HepG2 (cell line): ENCODE measurements around the gene NATD1. TPM values are rescaled to one million over a fixed set of nuclear protein-coding genes. Genes with fewer than 3 reads are reported as not detected.

Experiments used
- ATAC-seq: fragments of 200-7000 bp; cut with Tn5 transposase; 3 replicates; pipeline ENCODE4 v1.9.1; 2020; ENCODE audit warnings: mild to moderate bottlenecking, moderate library complexity
- BruUV-seq: library from RNA; stranded (reverse); fragments of 400-500 nt; replicated peaks from 2 replicates; lab custom pipeline; 2021; lab: Mats Ljungman, UMichigan
- CTCF ChIA-PET: fragments of 300-600 bp; formaldehyde crosslinking; extraction: SDS; loops from one replicate; lab custom pipeline; 2021; ENCODE audit warnings: low total read pairs, inconsistent platforms, low intra/inter-chr PET ratio; lab: Yijun Ruan, JAX
- POLR2A ChIA-PET: fragments of 350-600 bp; sonication (Branson Sonifier 250); formaldehyde crosslinking; loops from one replicate; lab custom pipeline; 2020; ENCODE audit warnings: antibody characterized with exemption, inconsistent platforms; lab: Yijun Ruan, JAX
- DNase-seq: peaks from one replicate; pipeline ENCODE4 v3.0.0-alpha.2; 2015; ENCODE audit warnings: low spot score
- FAIRE-seq: peaks from 3 replicates; lab custom pipeline; 2011; peaks lifted over from hg19 to GRCh38; lab: Jason Lieb, UNC
- H2AFZ ChIP-seq: one replicate; pipeline ENCODE4 v1.6.1; 2011; ENCODE audit warnings: low read length, inconsistent platforms
- H3K27ac ChIP-seq: fragments of 300-600 bp; 3 replicates; pipeline ENCODE4 v1.8.0; 2011; ENCODE audit warnings: mixed run types, mild to moderate bottlenecking, mixed read lengths, low read length, inconsistent platforms; ENCODE audit not compliant: insufficient read depth; ENCODE audit errors: extremely low read length
- H3K27me3 ChIP-seq, 2 experiments: fragments of 200-600 bp in 1 of 2; 2 replicates in 1 of 2; 3 replicates in 1 of 2; pipeline versions ENCODE4 v1.6.0 to v1.8.0; 2011; ENCODE audit warnings: low read length in 2 of 2, mild to moderate bottlenecking in 2 of 2, moderate library complexity in 2 of 2, inconsistent platforms in 1 of 2; ENCODE audit not compliant: insufficient read depth in 2 of 2, control insufficient read depth in 1 of 2
- H3K36me3 ChIP-seq, 2 experiments: fragments of 200-600 bp in 1 of 2; replicated peaks in 1 of 2; 2 replicates in 1 of 2; 3 replicates in 1 of 2; pipeline versions ENCODE4 v1.5.1 to v1.8.0; 2011; ENCODE audit warnings: low read length in 2 of 2, inconsistent platforms in 1 of 2; ENCODE audit not compliant: insufficient read depth in 2 of 2, control insufficient read depth in 1 of 2
- H3K4me1 ChIP-seq: 2 replicates; pipeline ENCODE4 v1.5.1; 2012; ENCODE audit warnings: low read length, inconsistent platforms; ENCODE audit not compliant: insufficient read depth
- H3K4me2 ChIP-seq: 2 replicates; pipeline ENCODE4 v1.6.0; 2011; ENCODE audit warnings: low read depth, low read length, inconsistent platforms
- H3K4me3 ChIP-seq, 3 experiments: fragments of 200-600 bp in 1 of 3; sonication (generic), shearing (Covaris generic) in 1 of 3; replicated peaks in 1 of 3; 2 replicates each; pipeline ENCODE4 v1.5.1; 2011 to 2016; ENCODE audit warnings: low read length in 3 of 3, inconsistent platforms in 2 of 3, low read depth in 2 of 3, mild to moderate bottlenecking in 2 of 3, control low read depth in 1 of 3, mixed read lengths in 1 of 3; ENCODE audit not compliant: insufficient read depth in 1 of 3
- H3K79me2 ChIP-seq: one replicate; pipeline ENCODE4 v1.6.1; 2011; ENCODE audit warnings: low read length, inconsistent platforms; ENCODE audit not compliant: insufficient read depth
- H3K9ac ChIP-seq: 2 replicates; pipeline ENCODE4 v1.6.0; 2011; ENCODE audit warnings: mild to moderate bottlenecking, low read depth, low read length, inconsistent platforms; ENCODE audit not compliant: insufficient read depth
- H3K9me3 ChIP-seq: 2 replicates; pipeline ENCODE4 v1.5.1; 2012; ENCODE audit warnings: mild to moderate bottlenecking, low read length
- H4K20me1 ChIP-seq: 2 replicates; pipeline ENCODE4 v1.6.0; 2011; ENCODE audit warnings: inconsistent platforms, mild to moderate bottlenecking, low read length, moderate library complexity; ENCODE audit not compliant: insufficient read depth
- WGBS: methylation state at CpG from one replicate; pipeline ENCODE4 v1.1.6; 2017; ENCODE audit warnings: low lambda C conversion rate; 5-methylcytosine and 5-hydroxymethylcytosine counted together
- in situ Hi-C: cut with HindIII; loops from 2 replicates; pipeline ENCODE4 v1.10.0; 2017; ENCODE audit warnings: low pct_unique_long_range_greater_than_20kb; ENCODE audit not compliant: extremely low pct_ligation_motif_present
- intact Hi-C: fragments of 100-400 bp; cut with micrococcal nuclease; formaldehyde crosslinking; loops from one replicate; pipeline ENCODE4 v1.10.0; 2022; ENCODE audit not compliant: unreplicated experiment
- polyA plus RNA-seq, 8 experiments: library from polyadenylated mRNA; depleted of rRNA in 3 of 8; stranded (reverse) in 7 of 8; unstranded in 1 of 8; fragments of >200 nt; fragmentation: Illumina TruSeq in 4 of 8; extraction: Trizol in 4 of 8; gene quantifications; 2 replicates each; pipeline versions ENCODE4 v1.2.1 to v1.2.3, GENCODE V29; 2011 to 2016; ENCODE audit warnings: low read depth in 4 of 8, missing spikeins in 1 of 8, mixed read lengths in 1 of 8; ENCODE audit not compliant: insufficient read depth in 1 of 8
- total RNA-seq, 5 experiments: library from RNA; depleted of rRNA; stranded (reverse); fragments of >200 nt; fragmentation: Illumina TruSeq; extraction: Trizol; gene quantifications; 2 replicates each; pipeline ENCODE4 v1.2.3, GENCODE V29; 2016; ENCODE audit warnings: low read depth in 1 of 5
- TF ChIP-seq, protein P1 (sequence below): IDR thresholded peaks from 2 replicates; pipeline ENCODE4 v1.6.1; 2012; ENCODE audit warnings: low read length, improper control_type of control experiment
- TF ChIP-seq, protein P2 (sequence below): sonication (generic); formaldehyde crosslinking; IDR thresholded peaks from 2 replicates; pipeline ENCODE4 v1.5.0; 2020; ENCODE audit warnings: mild to moderate bottlenecking, missing genetic modification reagents, moderate library complexity

The NATD1 gene
- total and polyA plus RNA-seq, 2 of the 13 experiments (the other 11 are each of a cell fraction or from before 2014, with no cell fraction given): 0.31 to 2.3 TPM

- no peak for FAIRE-seq
- 60% methylated on average over 1 of the region's 11 CpGs for WGBS
These were observed 11.6 kb downstream of the NATD1 start for GRCh38 chr17:21241564-21241963.

More at GRCh38 chr17:21241564-21241963, 11.6 kb downstream of the NATD1 start:
- Histone ChIP-seq H4K20me1 (no peaks in the 10 kb centered on the region), H3K9me3 (no peaks in the 10 kb centered on the region), H3K4me1 (peaks cover 10% of the 10 kb centered on the region), H3K4me3 (no peak overlapping the region), H3K9ac (no peak overlapping the region), H2AFZ (no peak overlapping the region), H3K36me3 (no peaks in the 10 kb centered on the region), H3K27me3 (no peaks in the 10 kb centered on the region; a peak in 1 of 5 replicates), H3K27ac (no peak overlapping the region), H3K79me2 (no peaks in the 10 kb centered on the region), H3K4me2 (no peak overlapping the region)
- TF ChIP-seq, protein P1, sequence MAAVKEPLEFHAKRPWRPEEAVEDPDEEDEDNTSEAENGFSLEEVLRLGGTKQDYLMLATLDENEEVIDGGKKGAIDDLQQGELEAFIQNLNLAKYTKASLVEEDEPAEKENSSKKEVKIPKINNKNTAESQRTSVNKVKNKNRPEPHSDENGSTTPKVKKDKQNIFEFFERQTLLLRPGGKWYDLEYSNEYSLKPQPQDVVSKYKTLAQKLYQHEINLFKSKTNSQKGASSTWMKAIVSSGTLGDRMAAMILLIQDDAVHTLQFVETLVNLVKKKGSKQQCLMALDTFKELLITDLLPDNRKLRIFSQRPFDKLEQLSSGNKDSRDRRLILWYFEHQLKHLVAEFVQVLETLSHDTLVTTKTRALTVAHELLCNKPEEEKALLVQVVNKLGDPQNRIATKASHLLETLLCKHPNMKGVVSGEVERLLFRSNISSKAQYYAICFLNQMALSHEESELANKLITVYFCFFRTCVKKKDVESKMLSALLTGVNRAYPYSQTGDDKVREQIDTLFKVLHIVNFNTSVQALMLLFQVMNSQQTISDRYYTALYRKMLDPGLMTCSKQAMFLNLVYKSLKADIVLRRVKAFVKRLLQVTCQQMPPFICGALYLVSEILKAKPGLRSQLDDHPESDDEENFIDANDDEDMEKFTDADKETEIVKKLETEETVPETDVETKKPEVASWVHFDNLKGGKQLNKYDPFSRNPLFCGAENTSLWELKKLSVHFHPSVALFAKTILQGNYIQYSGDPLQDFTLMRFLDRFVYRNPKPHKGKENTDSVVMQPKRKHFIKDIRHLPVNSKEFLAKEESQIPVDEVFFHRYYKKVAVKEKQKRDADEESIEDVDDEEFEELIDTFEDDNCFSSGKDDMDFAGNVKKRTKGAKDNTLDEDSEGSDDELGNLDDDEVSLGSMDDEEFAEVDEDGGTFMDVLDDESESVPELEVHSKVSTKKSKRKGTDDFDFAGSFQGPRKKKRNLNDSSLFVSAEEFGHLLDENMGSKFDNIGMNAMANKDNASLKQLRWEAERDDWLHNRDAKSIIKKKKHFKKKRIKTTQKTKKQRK: no peak
- TF ChIP-seq, protein P2, sequence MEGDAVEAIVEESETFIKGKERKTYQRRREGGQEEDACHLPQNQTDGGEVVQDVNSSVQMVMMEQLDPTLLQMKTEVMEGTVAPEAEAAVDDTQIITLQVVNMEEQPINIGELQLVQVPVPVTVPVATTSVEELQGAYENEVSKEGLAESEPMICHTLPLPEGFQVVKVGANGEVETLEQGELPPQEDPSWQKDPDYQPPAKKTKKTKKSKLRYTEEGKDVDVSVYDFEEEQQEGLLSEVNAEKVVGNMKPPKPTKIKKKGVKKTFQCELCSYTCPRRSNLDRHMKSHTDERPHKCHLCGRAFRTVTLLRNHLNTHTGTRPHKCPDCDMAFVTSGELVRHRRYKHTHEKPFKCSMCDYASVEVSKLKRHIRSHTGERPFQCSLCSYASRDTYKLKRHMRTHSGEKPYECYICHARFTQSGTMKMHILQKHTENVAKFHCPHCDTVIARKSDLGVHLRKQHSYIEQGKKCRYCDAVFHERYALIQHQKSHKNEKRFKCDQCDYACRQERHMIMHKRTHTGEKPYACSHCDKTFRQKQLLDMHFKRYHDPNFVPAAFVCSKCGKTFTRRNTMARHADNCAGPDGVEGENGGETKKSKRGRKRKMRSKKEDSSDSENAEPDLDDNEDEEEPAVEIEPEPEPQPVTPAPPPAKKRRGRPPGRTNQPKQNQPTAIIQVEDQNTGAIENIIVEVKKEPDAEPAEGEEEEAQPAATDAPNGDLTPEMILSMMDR: peak; percentile 24; the same call in 1 of the 2 replicates
- ATAC-seq (no peak), DNase-seq (no peak)
- ChIA-PET CTCF (no interaction called here), POLR2A (no interaction called here)
- no TSS peak for BruUV-seq
- intact Hi-C loops (loop anchor here (5.0 kb wide), 1 partner anchor 114 kb away; the partner anchor contains the start of gene DHRS7B), in situ Hi-C loops (no loop called here)
